ENCODE measurements around the gene MMP17.
A peak's percentile ranks its signal among the peaks of the same experiment; 100 is the strongest.

MMP17 gene

DNA sequence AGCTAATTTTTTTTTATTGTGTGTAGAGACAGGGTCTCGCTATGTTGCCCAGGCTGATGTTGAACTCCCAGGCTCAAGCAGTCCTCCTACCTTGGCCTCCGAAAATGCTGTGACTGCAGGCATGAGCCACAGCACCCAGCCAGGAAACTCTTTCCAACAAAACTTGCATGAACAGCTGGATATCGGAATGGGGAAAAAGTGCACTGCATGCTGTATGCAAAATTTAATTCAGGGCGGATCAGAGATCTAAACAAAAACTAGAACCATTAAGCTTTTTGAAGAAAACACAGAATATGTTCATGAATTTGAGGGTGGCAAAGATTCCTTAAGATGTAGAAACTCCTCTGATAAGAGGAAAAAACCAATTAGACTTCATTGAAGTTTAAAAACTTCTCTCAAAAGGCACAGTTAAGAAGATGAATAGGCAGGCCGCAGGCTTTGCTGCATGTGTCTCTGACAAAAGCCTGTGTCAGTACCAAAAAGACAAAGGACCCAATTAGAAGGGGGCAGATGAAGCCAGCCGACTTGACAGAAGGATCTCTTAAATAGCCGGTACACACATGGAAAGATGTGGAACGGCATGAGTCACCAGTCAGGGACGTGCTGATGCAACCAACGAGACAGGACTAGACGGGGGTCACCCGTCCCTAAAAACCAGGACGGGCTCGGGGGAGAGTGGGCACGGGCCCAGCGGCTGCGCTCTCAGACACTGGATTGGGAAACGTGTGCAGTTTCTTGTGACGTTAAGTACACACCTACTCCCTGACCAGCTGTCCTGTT is 34.8 kb upstream of the MMP17 start:
- H3K27ac ChIP-seq (replicated peaks) = no peak overlapping the region
- H3K4me3 ChIP-seq (replicated peaks; ENCODE audit: insufficient read depth, low read length) = no peak overlapping the region
- TF ChIP-seq GABPA (IDR thresholded peaks at IDR 0.05; ENCODE audit: low read depth) (no peak), SPI1 (IDR thresholded peaks at IDR 0.05; ENCODE audit: borderline replicate concordance, low read depth) (no peak), POLR2AphosphoS5 (IDR thresholded peaks at IDR 0.05; ENCODE audit: low read depth) (no peak)
- TF ChIP-seq, protein P1, sequence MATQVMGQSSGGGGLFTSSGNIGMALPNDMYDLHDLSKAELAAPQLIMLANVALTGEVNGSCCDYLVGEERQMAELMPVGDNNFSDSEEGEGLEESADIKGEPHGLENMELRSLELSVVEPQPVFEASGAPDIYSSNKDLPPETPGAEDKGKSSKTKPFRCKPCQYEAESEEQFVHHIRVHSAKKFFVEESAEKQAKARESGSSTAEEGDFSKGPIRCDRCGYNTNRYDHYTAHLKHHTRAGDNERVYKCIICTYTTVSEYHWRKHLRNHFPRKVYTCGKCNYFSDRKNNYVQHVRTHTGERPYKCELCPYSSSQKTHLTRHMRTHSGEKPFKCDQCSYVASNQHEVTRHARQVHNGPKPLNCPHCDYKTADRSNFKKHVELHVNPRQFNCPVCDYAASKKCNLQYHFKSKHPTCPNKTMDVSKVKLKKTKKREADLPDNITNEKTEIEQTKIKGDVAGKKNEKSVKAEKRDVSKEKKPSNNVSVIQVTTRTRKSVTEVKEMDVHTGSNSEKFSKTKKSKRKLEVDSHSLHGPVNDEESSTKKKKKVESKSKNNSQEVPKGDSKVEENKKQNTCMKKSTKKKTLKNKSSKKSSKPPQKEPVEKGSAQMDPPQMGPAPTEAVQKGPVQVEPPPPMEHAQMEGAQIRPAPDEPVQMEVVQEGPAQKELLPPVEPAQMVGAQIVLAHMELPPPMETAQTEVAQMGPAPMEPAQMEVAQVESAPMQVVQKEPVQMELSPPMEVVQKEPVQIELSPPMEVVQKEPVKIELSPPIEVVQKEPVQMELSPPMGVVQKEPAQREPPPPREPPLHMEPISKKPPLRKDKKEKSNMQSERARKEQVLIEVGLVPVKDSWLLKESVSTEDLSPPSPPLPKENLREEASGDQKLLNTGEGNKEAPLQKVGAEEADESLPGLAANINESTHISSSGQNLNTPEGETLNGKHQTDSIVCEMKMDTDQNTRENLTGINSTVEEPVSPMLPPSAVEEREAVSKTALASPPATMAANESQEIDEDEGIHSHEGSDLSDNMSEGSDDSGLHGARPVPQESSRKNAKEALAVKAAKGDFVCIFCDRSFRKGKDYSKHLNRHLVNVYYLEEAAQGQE (IDR thresholded peaks at IDR 0.05; ENCODE audit: insufficient replicate concordance, low read depth) = no peak
- TF ChIP-seq, protein P2, sequence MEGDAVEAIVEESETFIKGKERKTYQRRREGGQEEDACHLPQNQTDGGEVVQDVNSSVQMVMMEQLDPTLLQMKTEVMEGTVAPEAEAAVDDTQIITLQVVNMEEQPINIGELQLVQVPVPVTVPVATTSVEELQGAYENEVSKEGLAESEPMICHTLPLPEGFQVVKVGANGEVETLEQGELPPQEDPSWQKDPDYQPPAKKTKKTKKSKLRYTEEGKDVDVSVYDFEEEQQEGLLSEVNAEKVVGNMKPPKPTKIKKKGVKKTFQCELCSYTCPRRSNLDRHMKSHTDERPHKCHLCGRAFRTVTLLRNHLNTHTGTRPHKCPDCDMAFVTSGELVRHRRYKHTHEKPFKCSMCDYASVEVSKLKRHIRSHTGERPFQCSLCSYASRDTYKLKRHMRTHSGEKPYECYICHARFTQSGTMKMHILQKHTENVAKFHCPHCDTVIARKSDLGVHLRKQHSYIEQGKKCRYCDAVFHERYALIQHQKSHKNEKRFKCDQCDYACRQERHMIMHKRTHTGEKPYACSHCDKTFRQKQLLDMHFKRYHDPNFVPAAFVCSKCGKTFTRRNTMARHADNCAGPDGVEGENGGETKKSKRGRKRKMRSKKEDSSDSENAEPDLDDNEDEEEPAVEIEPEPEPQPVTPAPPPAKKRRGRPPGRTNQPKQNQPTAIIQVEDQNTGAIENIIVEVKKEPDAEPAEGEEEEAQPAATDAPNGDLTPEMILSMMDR (IDR thresholded peaks at IDR 0.05; ENCODE audit: insufficient read depth, low read length) = no peak

GRCh38 chr12:131794061-131794460 is 34.1 kb upstream of the MMP17 start:
- H3K27me3 ChIP-seq (ENCODE audit: insufficient read depth, poor library complexity, severe bottlenecking) = no peaks in the 10 kb centered on the region
- no peak overlapping the region for H3K27ac ChIP-seq (replicated peaks)
- TF ChIP-seq, protein P2 (IDR thresholded peaks at IDR 0.05; ENCODE audit: insufficient read depth, low read length) = no peak
- TF ChIP-seq, protein P1 (IDR thresholded peaks at IDR 0.05; ENCODE audit: insufficient replicate concordance, low read depth) = no peak
- TF ChIP-seq SPI1 (IDR thresholded peaks at IDR 0.05; ENCODE audit: borderline replicate concordance, low read depth) (no peak), GABPA (IDR thresholded peaks at IDR 0.05; ENCODE audit: low read depth) (no peak), POLR2AphosphoS5 (IDR thresholded peaks at IDR 0.05; ENCODE audit: low read depth) (no peak)
- DNase-seq (ENCODE audit: low read depth in 1 of 2, low spot score in 1 of 2) = no peak
- no peak overlapping the region for H3K4me3 ChIP-seq (replicated peaks; ENCODE audit: insufficient read depth, low read length)

More for the DNA sequence above, 34.8 kb upstream of the MMP17 start:
- H3K27me3 ChIP-seq (ENCODE audit: insufficient read depth, poor library complexity, severe bottlenecking) = no peaks in the 10 kb centered on the region
- no peak for DNase-seq (ENCODE audit: low read depth in 1 of 2, low spot score in 1 of 2)

DNA sequence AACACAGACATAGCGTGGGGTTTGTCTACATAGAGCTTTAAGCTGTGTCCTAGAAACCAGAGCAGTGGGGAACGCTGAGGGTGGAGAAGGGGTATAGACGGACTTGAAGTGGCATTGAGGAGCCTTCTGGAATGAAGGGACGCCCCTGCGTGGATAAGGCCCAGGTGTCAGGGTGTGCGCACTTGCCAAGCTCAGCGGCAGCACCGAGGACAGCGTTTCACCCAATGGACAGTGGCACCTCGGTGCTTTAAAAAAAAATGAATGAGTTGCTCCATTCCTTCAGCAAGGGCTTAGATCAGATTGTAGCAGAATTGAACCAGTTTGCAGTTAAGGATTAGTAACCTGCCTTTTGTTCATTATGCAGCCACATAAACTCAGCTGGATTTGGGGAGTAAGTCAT is 33.6 kb upstream of the MMP17 start:
- TF ChIP-seq, protein P1 (IDR thresholded peaks at IDR 0.05; ENCODE audit: insufficient replicate concordance, low read depth) = peak; percentile 72
- TF ChIP-seq SPI1 (IDR thresholded peaks at IDR 0.05; ENCODE audit: borderline replicate concordance, low read depth) (no peak), GABPA (IDR thresholded peaks at IDR 0.05; ENCODE audit: low read depth) (no peak), POLR2AphosphoS5 (IDR thresholded peaks at IDR 0.05; ENCODE audit: low read depth) (no peak)
- no peak overlapping the region for H3K27ac ChIP-seq (replicated peaks)

More for the DNA sequence above, 33.6 kb upstream of the MMP17 start:
- Histone ChIP-seq H3K27me3 (ENCODE audit: insufficient read depth, poor library complexity, severe bottlenecking) (no peaks in the 10 kb centered on the region), H3K4me3 (replicated peaks; ENCODE audit: insufficient read depth, low read length) (no peak overlapping the region)
- no peak for DNase-seq (ENCODE audit: low read depth in 1 of 2, low spot score in 1 of 2)

All from HL-60 (cell line).